ENCODE measurements around the gene PSMF1. TPM values are rescaled to one million over a fixed set of nuclear protein-coding genes. Genes with fewer than 3 reads are reported as not detected.

Gene PSMF1
- total RNA-seq, 1 donor from 2014 or later = 124 TPM

- H3K4me1 ChIP-seq = no peaks in the 10 kb centered on the region
- no peak for TF ChIP-seq CTCF (IDR thresholded peaks at IDR 0.05; ENCODE audit: borderline replicate concordance)
- no peak for DNase-seq
- intact Hi-C loops (cut with micrococcal nuclease) = no loop called here
- H3K36me3 ChIP-seq = peaks cover 28% of the 10 kb centered on the region
- no peak overlapping the region for H3K4me3 ChIP-seq
- no peak overlapping the region for H3K27ac ChIP-seq (replicated peaks)
- H3K9me3 ChIP-seq (replicated peaks) = no peaks in the 10 kb centered on the region
- no peaks in the 10 kb centered on the region for H3K27me3 ChIP-seq (ENCODE audit: low read depth)
Observed at GRCh38 chr20:1178103-1178502, 59.7 kb downstream of the PSMF1 start.

- H3K27ac ChIP-seq (replicated peaks) = no peak overlapping the region
- no peak for DNase-seq
- H3K4me3 ChIP-seq = no peak overlapping the region
- intact Hi-C loops (cut with micrococcal nuclease) = no loop called here
- H3K27me3 ChIP-seq (ENCODE audit: low read depth) = peaks cover under 1% of the 10 kb centered on the region
- no peaks in the 10 kb centered on the region for H3K9me3 ChIP-seq (replicated peaks)
- peaks cover 23% of the 10 kb centered on the region for H3K36me3 ChIP-seq
- no peak for TF ChIP-seq CTCF (IDR thresholded peaks at IDR 0.05; ENCODE audit: borderline replicate concordance)
- H3K4me1 ChIP-seq = no peaks in the 10 kb centered on the region
Observed at GRCh38 chr20:1178623-1179022, 60.2 kb downstream of the PSMF1 start.

- H3K4me1 ChIP-seq = peaks cover 21% of the 10 kb centered on the region
- DNase-seq = no peak
- no peak overlapping the region for H3K27ac ChIP-seq (replicated peaks)
- H3K9me3 ChIP-seq (replicated peaks) = no peaks in the 10 kb centered on the region
- no peak for TF ChIP-seq CTCF (IDR thresholded peaks at IDR 0.05; ENCODE audit: borderline replicate concordance)
- H3K36me3 ChIP-seq = peaks cover 5% of the 10 kb centered on the region
- H3K27me3 ChIP-seq (ENCODE audit: low read depth) = peaks cover 24% of the 10 kb centered on the region
- intact Hi-C loops (cut with micrococcal nuclease) = no loop called here
- H3K4me3 ChIP-seq = no peak overlapping the region
Observed at GRCh38 chr20:1180949-1181348, 62.5 kb downstream of the PSMF1 start.

GRCh38 chr20:1182106-1182505 is 63.7 kb downstream of the PSMF1 start:
- DNase-seq = no peak
- peaks cover 32% of the 10 kb centered on the region for H3K4me1 ChIP-seq
- no peaks in the 10 kb centered on the region for H3K9me3 ChIP-seq (replicated peaks)
- no peaks in the 10 kb centered on the region for H3K36me3 ChIP-seq
- intact Hi-C loops (cut with micrococcal nuclease) = no loop called here
- H3K27ac ChIP-seq (replicated peaks) = no peak overlapping the region
- no peak overlapping the region for H3K4me3 ChIP-seq
- peaks cover 31% of the 10 kb centered on the region for H3K27me3 ChIP-seq (ENCODE audit: low read depth)
- no peak for TF ChIP-seq CTCF (IDR thresholded peaks at IDR 0.05; ENCODE audit: borderline replicate concordance)

- no peak overlapping the region for H3K27ac ChIP-seq (replicated peaks)
- TF ChIP-seq CTCF (IDR thresholded peaks at IDR 0.05; ENCODE audit: borderline replicate concordance) = no peak
- H3K36me3 ChIP-seq = no peaks in the 10 kb centered on the region
- no peak for DNase-seq
- H3K4me1 ChIP-seq = peaks cover 42% of the 10 kb centered on the region
- H3K4me3 ChIP-seq = no peak overlapping the region
- intact Hi-C loops (cut with micrococcal nuclease) = no loop called here
- no peaks in the 10 kb centered on the region for H3K9me3 ChIP-seq (replicated peaks)
- peaks cover 31% of the 10 kb centered on the region for H3K27me3 ChIP-seq (ENCODE audit: low read depth)
Observed at GRCh38 chr20:1183153-1183552, 64.8 kb downstream of the PSMF1 start.

- DNase-seq = no peak
- intact Hi-C loops (cut with micrococcal nuclease) = no loop called here
- peaks cover 43% of the 10 kb centered on the region for H3K4me1 ChIP-seq
- TF ChIP-seq CTCF (IDR thresholded peaks at IDR 0.05; ENCODE audit: borderline replicate concordance) = no peak
- H3K9me3 ChIP-seq (replicated peaks) = no peaks in the 10 kb centered on the region
- no peak overlapping the region for H3K27ac ChIP-seq (replicated peaks)
- H3K4me3 ChIP-seq = peak overlapping the region; percentile 73
- H3K36me3 ChIP-seq = no peaks in the 10 kb centered on the region
- peaks cover 31% of the 10 kb centered on the region for H3K27me3 ChIP-seq (ENCODE audit: low read depth)
Observed at GRCh38 chr20:1184260-1184637, 65.8 kb downstream of the PSMF1 start.
